GM18505 (cell line): ENCODE measurements around the gene DBNL.

Experiments used
- ATAC-seq: cut with Tn5 transposase; IDR thresholded peaks from one replicate; pipeline ENCODE4 v1.9.1; 2021; ENCODE audit not compliant: unreplicated experiment
- POLR2A ChIP-seq: IDR thresholded peaks from 4 replicates; pipeline ENCODE4 v1.6.1; 2011; ENCODE audit warnings: borderline replicate concordance; ENCODE audit not compliant: insufficient read depth, insufficient read length; ENCODE audit errors: extremely low read depth

DBNL gene

DNA sequence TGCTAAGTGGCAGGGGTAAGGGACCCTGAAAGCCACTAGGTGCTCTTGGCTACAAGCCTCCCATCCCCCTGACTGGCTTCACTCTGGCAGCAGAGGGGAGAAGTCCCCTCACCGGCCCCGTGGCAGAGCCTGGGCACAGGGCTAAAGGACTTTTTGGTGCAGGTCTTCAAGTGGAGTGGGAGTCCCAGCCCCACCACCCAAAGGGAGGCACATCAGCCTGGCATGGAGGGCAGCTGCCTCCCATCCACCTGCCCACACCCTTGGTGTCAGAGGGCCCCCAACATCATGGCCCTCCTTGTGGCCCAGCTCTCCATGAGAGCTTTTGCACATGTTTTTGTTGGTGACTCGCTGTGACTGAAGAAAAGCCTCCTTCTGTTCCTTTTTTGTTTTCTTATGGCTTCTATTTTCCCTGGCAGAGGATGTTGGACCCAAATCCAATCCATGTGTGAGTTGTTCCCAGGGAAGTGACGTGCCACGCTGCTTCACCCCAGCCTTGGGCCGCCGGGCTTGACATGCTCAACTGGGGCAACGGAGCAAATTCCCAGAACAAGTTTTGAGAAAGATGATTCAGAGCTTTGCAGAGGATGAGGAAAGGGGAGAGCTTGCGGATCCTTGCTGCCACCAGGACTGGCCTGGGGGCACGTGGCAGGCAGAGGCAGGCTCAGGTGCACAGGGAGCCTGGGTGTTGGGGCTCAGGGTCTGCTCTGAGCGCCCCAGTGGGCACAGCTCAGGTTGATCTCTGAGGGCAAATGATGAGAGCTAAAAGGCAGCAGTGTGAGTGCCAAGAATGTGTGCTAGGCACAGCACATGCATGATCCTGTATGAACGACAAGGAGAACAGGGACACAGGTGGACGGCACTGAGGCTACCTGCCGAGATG, 57.7 kb downstream of the DBNL start:
- ATAC-seq: no peak
- no peak for TF ChIP-seq POLR2A

DNA sequence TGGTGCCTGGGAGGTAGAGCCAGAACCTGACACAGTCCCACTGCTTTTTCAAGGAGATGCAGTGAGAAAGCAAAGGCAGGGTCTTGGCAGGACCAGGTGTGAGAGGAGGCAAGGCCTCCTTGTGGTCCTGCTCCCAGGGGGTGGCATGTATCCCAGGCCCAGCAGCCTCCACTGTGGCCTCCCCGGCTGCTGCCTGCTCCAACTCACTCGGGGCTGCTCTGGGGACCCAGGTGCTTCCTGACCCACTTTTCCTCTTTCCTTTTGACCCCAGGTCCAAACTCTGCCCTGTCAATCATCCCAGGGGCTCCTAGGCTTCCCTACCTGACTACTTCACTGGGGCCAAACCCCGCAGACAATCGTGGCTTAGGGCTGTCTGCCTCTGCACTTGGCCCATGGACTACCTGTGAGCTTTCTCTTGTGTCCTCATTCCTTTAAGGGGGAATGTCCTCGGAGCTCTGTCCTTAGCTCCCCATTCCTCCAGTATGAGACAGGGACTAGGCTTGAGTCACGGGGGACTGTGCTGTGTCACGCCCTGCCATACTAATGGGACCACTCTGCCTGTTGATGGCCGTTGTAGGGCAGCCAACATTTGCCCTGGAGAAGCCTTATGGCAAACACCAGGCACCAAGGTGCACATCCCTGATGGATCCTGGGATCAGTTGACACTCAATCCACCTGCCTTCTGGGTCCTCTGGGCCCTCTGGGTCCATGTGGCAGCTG, 58.5 kb downstream of the DBNL start:
- no peak for ATAC-seq
- TF ChIP-seq POLR2A: no peak

DNA sequence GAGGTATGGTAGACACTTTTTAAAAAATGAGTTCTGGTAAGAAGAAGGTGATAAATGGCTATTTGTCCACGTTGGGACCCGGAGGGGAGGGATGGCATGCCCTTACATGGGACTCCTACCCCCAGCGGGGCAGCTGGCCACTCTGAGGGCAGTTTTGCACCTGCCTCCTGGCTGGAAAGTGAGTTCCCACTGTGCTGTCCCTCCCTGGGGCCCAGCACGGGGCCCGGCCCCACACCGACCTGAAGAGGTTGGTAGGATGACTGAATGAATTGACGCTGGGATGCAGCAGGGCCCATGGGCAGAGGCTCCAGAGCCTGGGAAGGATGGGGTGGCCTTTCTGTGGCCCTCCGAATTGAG, 59.0 kb downstream of the DBNL start:
- ATAC-seq: no peak
- TF ChIP-seq POLR2A: no peak

DNA sequence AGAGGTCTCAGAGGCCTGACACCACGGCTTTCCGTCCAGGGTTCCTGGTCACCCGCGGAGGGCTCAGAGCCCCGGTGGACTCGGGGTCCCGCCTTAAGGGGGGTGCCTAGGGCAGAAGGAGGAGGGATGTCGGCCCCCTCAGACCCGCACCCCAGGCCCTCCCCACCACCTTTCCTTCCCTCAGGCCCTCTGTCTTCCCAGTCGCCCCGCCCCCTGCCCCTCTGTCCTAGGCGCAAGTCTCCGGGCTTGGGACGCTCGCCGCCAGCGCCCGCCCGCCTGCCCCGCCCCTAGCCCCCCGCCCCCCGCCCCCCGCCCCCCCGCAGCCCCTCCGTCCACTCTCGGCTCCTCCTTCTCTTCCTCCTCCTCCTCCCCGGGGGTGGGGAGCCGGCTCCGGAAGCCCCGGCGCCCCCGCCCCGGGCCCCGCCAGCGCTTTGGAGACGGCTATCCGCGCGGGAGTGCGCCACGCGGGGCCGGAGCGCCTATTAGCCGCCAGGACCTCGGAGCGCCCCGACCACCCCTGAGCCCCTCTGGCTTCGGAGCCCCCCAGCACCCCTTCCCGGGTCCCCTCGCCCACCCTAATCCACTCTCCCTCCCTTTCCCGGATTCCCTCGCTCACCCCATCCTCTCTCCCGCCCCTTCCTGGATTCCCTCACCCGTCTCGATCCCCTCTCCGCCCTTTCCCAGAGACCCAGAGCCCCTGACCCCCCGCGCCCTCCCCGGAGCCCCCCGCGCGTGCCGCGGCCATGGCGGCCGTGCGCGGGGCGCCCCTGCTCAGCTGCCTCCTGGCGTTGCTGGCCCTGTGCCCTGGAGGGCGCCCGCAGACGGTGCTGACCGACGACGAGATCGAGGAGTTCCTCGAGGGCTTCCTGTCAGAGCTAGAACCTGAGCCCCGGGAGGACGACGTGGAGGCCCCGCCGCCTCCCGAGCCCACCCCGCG, 59.7 kb downstream of the DBNL start, which contains the start of gene AEBP1:
Gene AEBP1 (plus strand): TSS at position 423 of the 937 bp plus-strand sequence. CDS start 321 bp downstream, at position 744.
- ATAC-seq: no peak
- no peak for TF ChIP-seq POLR2A

DNA sequence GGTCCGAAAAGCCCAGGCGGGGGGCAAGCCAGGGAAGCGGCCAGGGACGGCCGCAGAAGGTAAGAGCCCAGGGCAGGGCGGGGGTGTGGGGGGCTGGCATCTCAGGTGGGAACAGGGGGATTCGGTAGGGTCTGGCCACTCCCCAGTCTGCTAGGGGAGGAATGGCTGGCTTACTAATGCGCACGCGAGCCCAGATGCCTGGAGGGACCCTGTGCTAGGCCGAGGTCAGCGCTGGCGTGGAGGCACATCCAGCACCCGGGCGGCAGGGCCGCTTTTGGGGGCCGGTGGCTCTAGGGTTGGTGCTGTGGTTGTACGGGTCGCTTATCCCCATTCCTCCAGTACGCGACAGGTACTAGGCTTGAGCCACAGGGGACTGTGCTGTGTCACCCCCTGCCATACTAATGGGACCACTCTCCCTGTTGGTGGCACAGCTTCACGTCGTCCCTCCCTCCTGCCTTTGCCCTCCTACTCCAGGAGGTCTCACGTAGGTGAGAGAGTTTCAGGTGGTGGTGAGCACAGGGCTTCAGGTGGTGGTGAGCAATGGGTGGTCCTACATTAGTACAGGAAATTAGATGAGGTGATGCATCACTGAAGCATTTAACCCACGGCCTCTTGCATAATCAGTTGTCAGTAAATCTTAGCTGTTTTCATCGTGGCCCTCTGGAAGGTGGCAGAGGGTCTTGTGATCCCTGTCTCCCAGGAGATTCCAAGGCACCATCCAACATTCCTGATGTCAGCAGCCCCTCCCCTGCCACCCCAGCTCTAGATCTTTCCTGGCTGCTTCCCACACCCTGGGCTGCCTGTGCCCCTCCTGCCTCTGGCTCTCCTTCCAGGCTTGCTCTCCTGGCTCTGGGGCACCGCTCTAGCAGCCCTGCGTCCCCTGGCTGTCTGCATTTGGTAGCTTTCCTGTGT, 60.6 kb downstream of the DBNL start:
- TF ChIP-seq POLR2A: no peak

DNA sequence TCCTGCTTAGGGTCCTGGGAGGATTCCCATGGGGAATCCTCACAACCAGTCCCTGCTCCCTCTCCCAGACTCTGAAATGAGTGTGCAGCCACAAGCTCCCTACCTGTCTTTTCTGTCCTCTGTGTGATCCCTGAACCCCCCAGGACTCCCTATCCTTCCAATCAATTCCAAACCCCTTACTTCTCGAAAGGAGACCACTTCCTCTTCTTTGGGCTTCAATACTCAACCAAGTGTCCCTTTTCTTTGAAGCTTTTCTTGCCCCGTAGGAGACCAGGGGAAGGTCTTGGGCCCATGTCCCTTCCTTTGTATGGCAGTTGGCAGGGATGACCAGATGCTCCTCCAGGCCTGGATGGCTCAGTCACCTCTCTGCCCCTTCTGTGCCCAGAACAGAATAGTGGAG, 61.3 kb downstream of the DBNL start:
- ATAC-seq: no peak
- no peak for TF ChIP-seq POLR2A

More for the DNA sequence above, 60.6 kb downstream of the DBNL start:
- no peak for ATAC-seq

DNA sequence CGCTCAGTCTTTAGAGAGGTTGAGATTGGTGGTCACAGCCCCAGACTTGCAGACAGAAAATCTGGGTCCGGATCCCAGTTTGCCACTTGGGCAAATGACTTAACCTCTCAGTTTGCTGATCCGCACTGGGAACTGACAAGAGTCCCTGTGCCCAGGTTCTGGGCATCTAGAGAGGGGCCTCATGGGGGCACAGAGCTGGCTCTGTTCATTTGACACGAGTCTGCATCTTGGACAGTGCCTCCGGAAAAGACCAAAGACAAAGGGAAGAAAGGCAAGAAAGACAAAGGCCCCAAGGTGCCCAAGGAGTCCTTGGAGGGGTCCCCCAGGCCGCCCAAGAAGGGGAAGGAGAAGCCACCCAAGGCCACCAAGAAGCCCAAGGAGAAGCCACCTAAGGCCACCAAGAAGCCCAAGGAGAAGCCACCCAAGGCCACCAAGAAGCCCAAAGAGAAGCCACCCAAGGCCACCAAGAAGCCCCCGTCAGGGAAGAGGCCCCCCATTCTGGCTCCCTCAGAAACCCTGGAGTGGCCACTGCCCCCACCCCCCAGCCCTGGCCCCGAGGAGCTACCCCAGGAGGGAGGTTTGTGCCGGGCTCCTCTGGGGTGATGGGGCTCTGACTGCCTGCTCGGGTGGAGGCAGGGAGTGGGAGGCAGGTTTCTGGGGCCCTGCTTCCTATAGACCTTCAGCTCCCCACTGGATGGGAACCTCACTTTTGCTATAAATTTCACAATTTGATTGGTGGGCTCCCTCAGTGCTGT, 62.0 kb downstream of the DBNL start:
- no peak for ATAC-seq
- TF ChIP-seq POLR2A: no peak

DNA sequence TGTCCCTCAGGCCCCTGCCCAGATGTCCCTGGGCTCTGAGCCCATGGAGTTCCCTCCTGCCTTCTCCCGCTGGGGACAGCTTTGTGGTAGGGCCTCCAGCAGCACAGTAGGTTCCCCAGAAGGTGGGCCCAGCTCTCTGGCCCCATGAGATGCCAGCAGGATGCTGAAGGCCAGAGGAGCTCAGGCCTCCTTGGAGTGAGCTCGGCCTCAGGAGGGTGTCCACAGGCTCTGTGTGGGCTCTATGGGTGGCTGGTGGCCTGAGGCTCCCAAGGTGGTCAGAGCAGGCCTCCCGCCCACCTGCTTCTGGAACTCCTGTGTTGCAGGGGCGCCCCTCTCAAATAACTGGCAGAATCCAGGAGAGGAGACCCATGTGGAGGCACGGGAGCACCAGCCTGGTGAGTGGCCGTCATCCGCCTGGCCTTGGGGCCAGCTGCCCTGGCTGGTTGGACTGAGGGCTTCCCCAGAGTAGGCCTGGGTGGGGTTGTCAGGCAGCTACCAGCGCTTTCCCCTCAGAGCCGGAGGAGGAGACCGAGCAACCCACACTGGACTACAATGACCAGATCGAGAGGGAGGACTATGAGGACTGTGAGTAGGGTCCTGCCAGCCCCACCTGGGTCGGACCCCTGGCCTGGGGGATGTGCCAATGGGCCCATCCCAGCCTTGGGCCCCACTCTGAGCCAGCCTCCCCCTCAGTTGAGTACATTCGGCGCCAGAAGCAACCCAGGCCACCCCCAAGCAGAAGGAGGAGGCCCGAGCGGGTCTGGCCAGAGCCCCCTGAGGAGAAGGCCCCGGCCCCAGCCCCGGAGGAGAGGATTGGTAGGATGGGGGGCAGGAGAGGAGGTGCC, 62.8 kb downstream of the DBNL start:
- ATAC-seq: no peak
- no peak for TF ChIP-seq POLR2A

DNA sequence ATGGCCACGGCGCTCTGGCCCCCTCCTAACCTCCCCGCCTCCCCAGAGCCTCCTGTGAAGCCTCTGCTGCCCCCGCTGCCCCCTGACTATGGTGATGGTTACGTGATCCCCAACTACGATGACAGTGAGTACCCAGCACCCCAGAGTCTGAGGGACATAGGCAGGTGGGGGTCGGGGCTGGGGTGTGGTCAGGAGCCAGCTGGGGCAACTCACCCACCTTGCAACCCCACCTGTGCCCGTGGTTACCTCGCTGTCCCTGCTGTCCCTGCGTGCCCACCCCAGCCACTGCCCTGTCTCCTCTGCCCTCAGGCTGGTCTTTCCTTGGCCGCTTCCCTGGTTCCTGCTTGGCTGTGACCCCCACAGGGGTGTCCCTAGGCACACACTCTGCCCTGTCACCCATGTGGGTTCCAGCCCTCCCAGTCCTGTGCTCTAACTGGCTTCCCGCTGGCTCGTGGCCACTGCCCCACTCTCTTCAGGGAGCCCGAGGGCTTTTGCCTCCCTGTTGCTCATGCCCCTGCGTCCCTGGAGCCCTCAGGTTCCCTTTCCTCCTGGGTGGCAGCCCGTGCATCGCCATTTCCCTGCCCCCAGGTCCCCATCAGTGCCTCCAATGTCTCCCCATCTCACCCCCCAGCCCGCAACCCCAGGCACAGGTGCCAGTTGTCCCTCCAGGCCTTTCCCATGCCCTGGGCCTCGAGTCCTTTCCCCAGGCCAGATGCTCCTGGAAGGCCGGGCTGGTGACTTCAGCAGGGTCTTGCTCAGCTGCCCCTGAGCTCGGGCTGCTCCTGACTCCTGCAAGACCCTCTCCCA, 63.7 kb downstream of the DBNL start:
- ATAC-seq: no peak
- no peak for TF ChIP-seq POLR2A
